Neural progenitor cell (in vitro differentiated cells): ENCODE data around the gene PCYT1A. TPM values are rescaled to one million over a fixed set of nuclear protein-coding genes. Genes with fewer than 3 reads are reported as not detected.
"Not testable (repeated sequence)": the region's sequence is repeated elsewhere in the genome, so short reads cannot be mapped to it uniquely, and the experiment has no call there.

Source experiments
- DNase-seq: peaks from one replicate; pipeline ENCODE4 v3.0.0-alpha.2; 2016; ENCODE audit warnings: low spot score
- H2AFZ ChIP-seq: fragments of 200-600 bp; sonication (generic); replicated peaks from 2 replicates; pipeline ENCODE4 v1.6.1; 2016; ENCODE audit warnings: antibody characterized with exemption
- H3F3A ChIP-seq: fragments of 200-600 bp; sonication (generic); 2 replicates; pipeline ENCODE4 v1.6.1; 2016; ENCODE audit warnings: antibody characterized with exemption, low read depth
- H3K27ac ChIP-seq: fragments of 200-600 bp; sonication (generic); 2 replicates; pipeline ENCODE4 v1.5.1; 2016; ENCODE audit warnings: mild to moderate bottlenecking
- H3K27me3 ChIP-seq: fragments of 200-600 bp; sonication (generic); 2 replicates; pipeline ENCODE4 v1.6.1; 2016; ENCODE audit warnings: mild to moderate bottlenecking, moderate library complexity
- H3K36me3 ChIP-seq: fragments of 200-600 bp; sonication (generic); 2 replicates; pipeline ENCODE4 v1.5.1; 2016
- H3K4me1 ChIP-seq: fragments of 200-600 bp; sonication (generic); 2 replicates; pipeline ENCODE4 v1.6.1; 2016; ENCODE audit warnings: mixed run types
- H3K4me2 ChIP-seq: fragments of 200-600 bp; sonication (generic); 2 replicates; pipeline ENCODE4 v1.6.1; 2016
- H3K4me3 ChIP-seq: fragments of 200-600 bp; sonication (generic); 2 replicates; pipeline ENCODE4 v1.5.1; 2016
- H3K79me2 ChIP-seq: fragments of 200-600 bp; sonication (generic); 2 replicates; pipeline ENCODE4 v1.6.1; 2016; ENCODE audit warnings: low read depth
- H3K9ac ChIP-seq: fragments of 200-600 bp; sonication (generic); 2 replicates; pipeline ENCODE4 v1.6.1; 2016
- H3K9me3 ChIP-seq: fragments of 200-600 bp; sonication (generic); 2 replicates; pipeline ENCODE4 v1.5.1; 2016; ENCODE audit warnings: low read depth
- H4K20me1 ChIP-seq: fragments of 200-600 bp; sonication (generic); 2 replicates; pipeline ENCODE4 v1.6.1; 2016; ENCODE audit warnings: low read depth
- H3K27ac Mint-ChIP-seq: 3 replicates; pipeline ENCODE4 v1.8.0; 2021; ENCODE audit warnings: mixed read lengths
- H3K27me3 Mint-ChIP-seq: 2 replicates; pipeline ENCODE4 v1.8.0; 2022; ENCODE audit warnings: low read depth, mild to moderate bottlenecking, inconsistent platforms, moderate library complexity, mixed read lengths; ENCODE audit not compliant: insufficient read depth
- H3K36me3 Mint-ChIP-seq: 3 replicates; pipeline ENCODE4 v1.8.0; 2021; ENCODE audit warnings: mixed read lengths
- H3K4me1 Mint-ChIP-seq: 3 replicates; pipeline ENCODE4 v1.8.0; 2021; ENCODE audit warnings: mixed read lengths
- H3K4me3 Mint-ChIP-seq: 3 replicates; pipeline ENCODE4 v1.8.0; 2021; ENCODE audit warnings: mild to moderate bottlenecking, moderate library complexity, mixed read lengths
- H3K9me3 Mint-ChIP-seq: 3 replicates; pipeline ENCODE4 v1.8.0; 2020; ENCODE audit warnings: mixed read lengths
- CTCF ChIP-seq: fragments of 200-600 bp; sonication (generic); IDR thresholded peaks from 2 replicates; pipeline ENCODE4 v1.5.1; 2017; ENCODE audit warnings: antibody characterized with exemption, mild to moderate bottlenecking
- EZH2 ChIP-seq: fragments of 200-600 bp; sonication (generic); IDR thresholded peaks from 2 replicates; pipeline ENCODE4 v1.6.1; 2017; ENCODE audit warnings: antibody characterized with exemption, mild to moderate bottlenecking, moderate library complexity
- EZH2phosphoT487 ChIP-seq: fragments of 200-600 bp; sonication (generic); IDR thresholded peaks from 2 replicates; pipeline ENCODE4 v1.6.1; 2017; ENCODE audit warnings: antibody characterized with exemption
- total RNA-seq: library from RNA; depleted of rRNA; stranded (reverse); fragments of >200 nt; gene quantifications from 2 replicates; pipeline ENCODE4 v1.2.3, GENCODE V29; 2015; ENCODE audit warnings: low replicate concordance

PCYT1A gene
- total RNA-seq, 1 donor from 2014 or later = 29.3 TPM

- H3K27ac ChIP-seq, H3K79me2 ChIP-seq, H2AFZ ChIP-seq, H3K27me3 Mint-ChIP-seq, H3K4me2 ChIP-seq, H3K9me3 ChIP-seq, H3K9me3 Mint-ChIP-seq, H3K9ac ChIP-seq, H4K20me1 ChIP-seq, H3K27ac Mint-ChIP-seq, H3K36me3 Mint-ChIP-seq, DNase-seq, H3K4me3 ChIP-seq, H3K4me1 ChIP-seq, H3K36me3 ChIP-seq, H3K4me3 Mint-ChIP-seq: not testable (repeated sequence)
- H3F3A ChIP-seq = peaks cover 14% of the 10 kb centered on the region
- H3K27me3 ChIP-seq = peaks cover 24% of the 10 kb centered on the region
- H3K4me1 Mint-ChIP-seq = peaks cover 12% of the 10 kb centered on the region
- peak; percentile 4 for TF ChIP-seq CTCF
These were observed 81.9 kb downstream of the PCYT1A start for GRCh38 chr3:196205442-196206205.

DNA sequence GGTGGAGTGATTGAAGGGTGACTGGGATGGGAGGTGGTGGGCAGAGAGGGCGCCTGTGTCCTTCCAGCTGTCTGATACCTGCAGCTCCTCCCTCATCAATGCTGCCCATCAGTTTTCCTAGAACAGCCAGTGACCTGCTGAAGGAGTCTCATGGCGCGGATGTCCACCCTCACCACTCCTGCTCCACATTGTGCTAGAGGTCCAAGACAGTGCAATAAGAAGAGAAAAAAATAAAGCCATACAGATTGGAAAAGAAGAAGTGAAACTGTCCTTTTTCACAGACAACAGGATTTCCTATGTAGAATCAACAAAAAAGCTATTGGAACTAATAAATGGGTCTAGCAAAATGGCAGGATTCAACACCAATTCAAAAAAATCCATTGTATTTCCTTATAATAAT lies 83.7 kb downstream of the PCYT1A start:
- Mint-ChIP-seq H3K4me3 (no peak overlapping the region), H3K27me3 (no peaks in the 10 kb centered on the region), H3K4me1 (peaks cover 12% of the 10 kb centered on the region), H3K9me3 (peaks cover 4% of the 10 kb centered on the region), H3K36me3 (no peaks in the 10 kb centered on the region), H3K27ac (no peak overlapping the region)
- Histone ChIP-seq H3K27ac (no peak overlapping the region), H3K9ac (no peak overlapping the region), H3F3A (peaks cover 14% of the 10 kb centered on the region), H3K36me3 (no peaks in the 10 kb centered on the region), H4K20me1 (no peaks in the 10 kb centered on the region), H3K79me2 (no peaks in the 10 kb centered on the region), H2AFZ (no peak overlapping the region), H3K4me3 (no peak overlapping the region), H3K4me2 (no peak overlapping the region), H3K9me3 (no peaks in the 10 kb centered on the region), H3K27me3 (peaks cover 24% of the 10 kb centered on the region), H3K4me1 (no peaks in the 10 kb centered on the region)
- no peak for DNase-seq
- TF ChIP-seq CTCF = no peak
- TF ChIP-seq EZH2phosphoT487 = no peak
- TF ChIP-seq EZH2 = no peak

DNA sequence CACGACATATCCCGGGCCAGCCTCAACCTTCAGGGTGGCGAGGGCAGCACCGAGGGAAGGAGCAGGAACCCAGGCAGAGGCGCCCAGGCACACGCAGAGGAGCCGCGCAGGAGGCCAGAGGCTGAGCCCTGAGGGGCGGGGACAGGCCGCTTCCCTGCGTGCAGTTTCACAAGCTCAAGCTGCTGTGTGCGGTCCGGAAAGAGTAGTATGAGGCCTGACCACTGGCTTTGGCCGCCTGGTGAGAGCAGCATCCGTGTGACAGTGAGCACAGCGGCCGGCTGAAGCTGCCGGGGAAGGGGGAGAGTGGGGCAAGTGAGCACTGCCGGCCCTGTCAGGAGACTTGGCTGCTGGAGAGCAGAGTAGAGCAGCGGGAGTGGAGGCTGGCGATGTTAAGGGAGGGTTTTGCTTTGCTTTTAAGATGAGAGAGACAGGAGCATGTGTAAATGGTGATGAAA lies 85.0 kb downstream of the PCYT1A start:
- no peaks in the 10 kb centered on the region for H3K4me1 ChIP-seq
- H3K27me3 ChIP-seq = peaks cover 15% of the 10 kb centered on the region
- H3K9ac ChIP-seq = no peak overlapping the region
- H3K4me3 Mint-ChIP-seq = peak overlapping the region; percentile 59
- peaks cover 4% of the 10 kb centered on the region for H3K9me3 Mint-ChIP-seq
- peaks cover 12% of the 10 kb centered on the region for H3K4me1 Mint-ChIP-seq
- H3K9me3 ChIP-seq = no peaks in the 10 kb centered on the region
- H3K27ac ChIP-seq = no peak overlapping the region
- H4K20me1 ChIP-seq = no peaks in the 10 kb centered on the region
- peak overlapping the region; percentile 83 for H3K27ac Mint-ChIP-seq
- H3K36me3 ChIP-seq = no peaks in the 10 kb centered on the region
- no peak for DNase-seq
- H3K79me2 ChIP-seq = no peaks in the 10 kb centered on the region
- H3K4me2 ChIP-seq = no peak overlapping the region
- H3K27me3 Mint-ChIP-seq = no peaks in the 10 kb centered on the region
- no peak overlapping the region for H3K4me3 ChIP-seq
- no peak for TF ChIP-seq CTCF
- no peak for TF ChIP-seq EZH2
- no peak for TF ChIP-seq EZH2phosphoT487
- H3K36me3 Mint-ChIP-seq = no peaks in the 10 kb centered on the region
- H3F3A ChIP-seq = peaks cover 5% of the 10 kb centered on the region
- H2AFZ ChIP-seq = no peak overlapping the region
